GM18508 (cell line): ENCODE results near the gene PPP2R3C.
"Not testable (repeated sequence)": the region's sequence is repeated elsewhere in the genome, so short reads cannot be mapped to it uniquely, and the experiment has no call there.

Experiments
- ATAC-seq: cut with Tn5 transposase; IDR thresholded peaks from one replicate; pipeline ENCODE4 v1.9.1; 2021; ENCODE audit warnings: moderate number of reproducible peaks; ENCODE audit not compliant: insufficient read depth, unreplicated experiment

PPP2R3C gene

GRCh38 chr14:35065731-35066130 lies 56.1 kb downstream of the PPP2R3C start:
- ATAC-seq = not testable (repeated sequence)

DNA sequence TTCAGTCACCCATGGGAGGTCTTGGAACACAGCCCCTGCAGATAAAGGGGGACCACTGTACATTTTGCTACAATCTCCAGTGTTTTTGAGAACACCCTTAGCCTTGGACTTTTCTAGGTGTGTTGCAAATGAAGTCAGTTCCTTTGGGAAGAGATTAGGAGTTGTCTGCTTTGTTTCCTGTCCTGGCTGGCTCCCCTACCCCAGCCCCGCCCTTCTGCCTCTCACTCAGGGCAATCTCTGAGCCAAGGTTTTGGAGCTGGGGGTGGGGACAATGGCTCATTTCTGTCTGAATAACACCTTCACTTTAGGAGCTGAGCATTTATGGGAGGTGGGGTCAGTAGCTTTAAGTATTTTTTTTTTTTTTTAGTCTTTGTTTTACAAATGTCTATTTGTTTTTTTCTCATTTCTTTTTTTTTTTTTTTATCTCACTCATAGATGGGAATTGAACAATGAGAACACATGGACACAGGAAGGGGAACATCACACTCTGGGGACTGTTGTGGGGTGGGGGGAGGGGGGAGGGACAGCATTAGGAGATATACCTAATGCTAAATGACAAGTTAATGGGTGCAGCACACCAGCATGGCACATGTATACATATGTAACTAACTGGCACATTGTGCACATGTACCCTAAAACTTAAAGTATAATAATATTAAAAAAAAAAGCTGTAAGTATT lies 60.5 kb downstream of the PPP2R3C start:
- ATAC-seq = not testable (repeated sequence)

GRCh38 chr14:35052637-35053036 lies 69.2 kb downstream of the PPP2R3C start:
- ATAC-seq = no peak

GRCh38 chr14:35051796-35052195 lies 70.0 kb downstream of the PPP2R3C start:
- no peak for ATAC-seq

DNA sequence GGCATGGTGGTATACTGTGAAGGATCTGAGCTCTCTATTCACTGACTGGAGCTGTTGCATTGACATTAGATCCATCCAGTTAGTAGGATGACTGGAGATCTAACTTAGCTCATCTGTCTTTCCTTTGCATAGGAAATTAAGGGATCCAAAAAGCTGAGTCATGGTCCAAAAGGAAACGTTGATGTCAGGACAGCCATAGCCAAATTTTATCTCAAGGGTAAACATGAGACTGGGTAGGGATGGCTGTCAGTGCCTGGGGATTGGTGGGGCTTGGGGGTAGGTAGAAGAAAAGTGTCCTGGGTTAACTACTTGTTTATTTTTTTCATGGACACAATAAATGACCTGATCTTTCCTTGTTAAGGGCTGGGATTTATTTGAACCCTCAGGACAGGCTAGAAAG lies 71.1 kb downstream of the PPP2R3C start:
- ATAC-seq = no peak

- no peak for ATAC-seq
Observed at GRCh38 chr14:35047976-35048513, 73.7 kb downstream of the PPP2R3C start.

- peak; percentile 17 for ATAC-seq
Observed at GRCh38 chr14:35046751-35047536, 74.8 kb downstream of the PPP2R3C start.

- peak; percentile 74 for ATAC-seq
Observed at GRCh38 chr14:35046048-35046750, 75.6 kb downstream of the PPP2R3C start, which contains the start of gene FAM177A1. Gene FAM177A1, plus strand, starts transcription at chr14:35046272. Its CDS starts 192 bp downstream, at chr14:35046464.

- ATAC-seq = no peak
Observed at GRCh38 chr14:35045798-35046047, 76.1 kb downstream of the PPP2R3C start.

DNA sequence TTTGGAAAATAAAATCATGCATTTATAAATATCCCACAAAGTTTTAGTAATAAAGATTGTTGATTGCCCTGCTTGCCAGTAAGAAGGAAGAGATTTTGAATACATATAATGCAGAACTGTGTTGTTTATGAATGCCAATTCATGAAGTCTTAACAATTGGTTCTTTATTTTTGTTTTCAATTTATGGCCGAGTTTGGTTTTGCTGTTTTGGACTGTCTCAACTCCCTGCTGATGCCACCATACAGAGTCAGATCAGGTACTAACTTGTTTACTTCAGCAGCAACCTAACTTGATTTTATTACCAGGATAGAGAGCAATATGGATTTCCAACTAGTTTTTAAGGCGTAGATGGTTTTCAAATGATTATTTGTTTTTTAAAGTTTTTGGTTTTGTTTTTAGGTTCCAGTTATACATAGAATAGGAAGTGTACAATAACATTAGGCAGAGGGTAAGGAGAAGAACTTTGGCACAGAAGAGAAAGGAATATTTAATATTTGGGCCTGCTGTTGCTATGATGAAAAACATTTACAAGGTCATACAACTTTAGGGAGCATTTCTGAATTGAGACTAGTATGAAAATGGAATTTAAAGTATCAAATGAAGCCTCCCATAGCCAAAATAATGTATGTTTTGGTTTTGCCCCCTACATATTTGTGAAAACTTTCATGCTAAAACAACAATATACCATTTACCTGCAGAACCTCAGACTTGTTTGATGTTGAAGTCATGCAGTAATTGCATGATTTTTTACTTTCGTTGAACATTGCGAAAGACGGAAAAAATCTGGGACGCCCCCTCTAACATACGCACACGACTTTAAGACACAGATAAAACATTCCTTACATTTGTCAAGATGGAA lies 76.6 kb downstream of the PPP2R3C start:
- ATAC-seq = no peak

DNA sequence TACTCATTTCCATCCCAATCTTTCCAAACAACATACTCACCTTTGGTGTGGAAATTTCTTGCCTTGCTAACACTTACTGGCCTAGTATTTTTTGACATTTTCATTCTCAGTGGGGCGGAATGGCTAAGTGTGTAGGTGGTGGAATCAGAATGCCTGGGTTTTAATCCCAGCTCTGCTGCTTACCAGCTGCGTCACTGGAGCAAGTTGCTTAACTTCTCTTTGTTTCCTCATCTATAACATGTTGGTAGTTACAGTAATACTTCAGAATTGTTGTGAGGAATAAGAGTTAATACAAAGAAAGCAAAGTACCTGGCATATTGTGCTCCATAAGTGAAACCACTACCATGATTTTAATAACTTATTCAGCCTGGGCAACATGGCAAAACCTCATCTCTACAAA lies 78.7 kb downstream of the PPP2R3C start:
- ATAC-seq = no peak

DNA sequence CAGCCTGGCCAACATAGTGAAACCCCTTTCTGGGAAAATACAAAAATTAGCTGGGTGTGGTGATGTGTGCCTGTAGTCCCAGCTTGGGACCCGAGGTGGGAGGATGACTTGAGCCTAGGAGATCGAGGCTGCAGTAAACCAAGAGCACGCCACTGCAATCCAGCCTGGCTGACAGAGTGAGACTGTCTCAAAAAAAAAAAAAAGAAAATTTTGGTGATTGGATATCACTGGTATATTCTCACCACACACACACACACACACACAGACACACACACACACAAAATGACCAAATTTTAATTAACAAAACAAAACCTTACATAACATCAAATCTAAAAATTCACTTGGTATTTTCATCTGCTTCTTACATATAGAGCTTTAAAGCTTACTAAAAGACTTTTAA lies 79.2 kb downstream of the PPP2R3C start:
- no peak for ATAC-seq

DNA sequence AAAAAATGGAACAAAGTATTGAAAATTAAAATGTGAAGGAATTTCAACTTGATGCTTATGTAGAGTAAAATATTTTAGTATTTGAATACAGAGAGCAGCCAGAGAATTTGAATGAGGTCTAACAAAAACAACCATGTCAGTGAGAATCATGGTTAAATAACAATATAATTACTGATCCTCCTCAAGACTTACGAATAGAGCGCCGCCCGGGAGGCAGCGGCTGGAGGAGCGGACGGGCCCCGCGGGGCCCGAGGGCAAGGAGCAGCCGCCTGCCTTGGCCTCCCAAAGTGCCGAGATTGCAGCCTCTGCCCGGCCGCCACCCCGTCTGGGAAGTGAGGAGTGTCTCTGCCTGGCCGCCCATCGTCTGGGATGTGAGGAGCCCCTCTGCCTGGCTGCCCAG lies 83.5 kb downstream of the PPP2R3C start:
- ATAC-seq = not testable (repeated sequence)
